SH-SY5Y (cell line): ENCODE data around the gene PLEKHA7.

Experiments used
- GATA2 ChIP-seq: IDR thresholded peaks from 2 replicates; pipeline ENCODE4 v1.6.1; 2011; ENCODE audit warnings: mild to moderate bottlenecking, low read depth, low read length
- GATA3 ChIP-seq: IDR thresholded peaks from 2 replicates; pipeline ENCODE4 v1.6.1; 2011; ENCODE audit warnings: low read depth, mild to moderate bottlenecking, low read length, moderate library complexity

GRCh38 chr11:16982809-16983208 is 31.4 kb downstream of the PLEKHA7 start:
- TF ChIP-seq GATA3 (no peak), GATA2 (no peak)
